Endothelial cell of hepatic sinusoid (primary cell): ENCODE results near the gene SLC35D1.
"Not testable (repeated sequence)": the region's sequence is repeated elsewhere in the genome, so short reads cannot be mapped to it uniquely, and the experiment has no call there.

Source experiments
- in situ Hi-C: cut with HindIII; loops from 2 replicates; pipeline ENCODE4 v1.10.0; 2017; ENCODE audit warnings: low sequenced_read_pairs

SLC35D1 gene

DNA sequence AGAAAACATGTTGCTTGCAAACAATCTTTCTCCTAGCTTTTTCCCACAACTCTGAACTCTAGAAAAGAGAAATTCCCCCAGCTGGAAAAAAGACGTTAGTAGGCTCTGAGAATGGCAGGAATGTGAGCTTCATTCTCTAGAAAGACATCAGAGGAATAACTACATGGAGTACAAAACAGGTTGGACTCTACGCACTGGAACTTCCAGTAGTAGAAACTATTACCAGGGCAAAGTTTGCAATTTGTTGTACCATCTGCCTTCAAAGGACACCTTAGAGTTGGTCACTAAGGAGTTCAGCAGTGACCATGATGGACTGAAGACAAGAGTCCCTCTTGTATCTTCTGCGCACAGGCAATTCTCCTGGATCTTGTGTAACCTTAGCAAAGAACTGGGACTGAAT lies 60.9 kb downstream of the SLC35D1 start:
- in situ Hi-C loops, result no loop called here

DNA sequence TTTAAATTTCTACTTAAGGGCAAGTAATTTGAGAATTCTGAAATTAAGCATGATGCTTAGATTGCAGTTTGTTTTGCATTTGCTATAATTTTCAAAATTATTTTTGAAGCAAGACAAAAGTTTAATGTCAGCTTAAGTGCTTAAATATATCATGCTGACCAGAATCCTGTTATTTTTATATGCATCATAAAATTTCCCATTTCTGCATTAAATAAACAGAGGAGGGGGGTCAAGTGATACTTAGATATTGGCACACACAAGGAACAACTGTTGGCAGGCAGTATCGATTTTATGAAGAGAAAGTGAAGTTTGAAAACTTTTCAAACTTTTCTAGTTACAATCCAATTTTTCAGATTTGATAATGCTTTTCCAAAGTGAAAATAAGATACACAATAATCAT lies 68.1 kb downstream of the SLC35D1 start:
- in situ Hi-C loops, result no loop called here

DNA sequence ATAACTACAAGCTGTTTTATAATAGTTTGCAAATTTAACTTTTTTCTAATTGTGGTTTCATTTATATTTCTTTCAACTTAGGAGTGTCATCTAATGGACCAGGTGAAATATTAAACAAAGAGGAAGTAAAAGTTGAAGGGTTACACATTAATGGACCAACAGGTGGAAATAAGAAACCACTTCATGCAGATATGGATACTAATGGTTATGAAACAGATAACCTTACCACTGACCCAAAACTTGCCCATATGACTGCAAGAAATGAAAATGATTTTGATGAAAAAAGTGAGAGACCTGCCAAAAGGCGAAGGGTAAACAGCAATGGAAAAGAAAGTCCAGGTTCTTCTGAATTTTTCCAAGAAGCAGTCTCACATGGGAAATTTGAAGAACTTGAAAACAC lies 69.5 kb downstream of the SLC35D1 start:
- in situ Hi-C loops, result no loop called here

DNA sequence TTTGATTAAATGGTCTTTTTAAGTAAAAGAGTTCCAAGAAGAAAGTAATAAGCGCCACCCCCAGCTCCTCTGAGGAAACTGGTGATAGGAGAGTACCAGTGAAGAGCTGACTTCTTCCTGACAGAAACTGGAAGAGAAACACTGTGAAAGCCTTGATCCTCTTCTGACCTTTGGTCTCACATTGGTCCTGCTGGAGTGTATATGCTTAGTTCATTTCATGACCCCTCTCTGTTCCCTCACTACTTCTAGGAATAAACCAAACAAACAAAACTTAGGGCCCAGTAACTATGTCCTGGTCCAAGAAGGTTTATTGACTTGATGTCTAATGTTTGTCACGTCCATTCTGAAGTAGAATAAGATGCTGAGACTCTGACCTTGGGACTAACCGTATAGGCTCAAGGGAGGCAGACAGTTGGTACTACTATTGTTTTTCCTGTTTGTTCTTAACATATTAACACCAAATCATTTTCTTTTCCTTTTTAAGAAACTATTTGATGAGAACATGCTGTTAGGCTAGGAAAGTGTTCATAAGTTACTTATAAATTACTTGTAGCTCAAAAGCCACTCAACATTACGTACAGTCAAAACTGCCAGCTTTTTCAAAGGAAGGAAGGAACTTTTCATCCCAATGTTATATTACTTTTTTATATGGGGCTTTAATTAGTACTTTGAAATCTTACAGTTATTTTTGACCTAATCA lies 71.2 kb downstream of the SLC35D1 start:
- in situ Hi-C loops, result no loop called here

DNA sequence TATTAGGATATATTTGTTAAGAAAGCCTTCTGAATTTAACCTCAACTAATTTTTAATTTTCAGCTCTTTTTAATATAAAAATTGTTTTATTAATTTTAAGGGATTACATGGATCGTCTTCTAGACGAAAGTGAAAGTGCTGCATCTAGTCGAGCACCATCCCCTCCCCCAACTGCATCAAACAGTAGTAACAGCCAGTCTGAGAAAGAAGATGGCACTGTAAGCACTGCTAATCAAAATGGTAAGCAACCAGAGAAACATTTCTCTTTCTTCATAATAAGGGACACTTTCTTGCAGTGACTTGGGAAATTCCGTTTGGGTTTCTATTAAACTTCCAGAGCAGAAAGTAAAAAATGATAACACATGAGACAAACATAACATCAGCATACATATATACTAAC lies 72.3 kb downstream of the SLC35D1 start:
- in situ Hi-C loops, result no loop called here

DNA sequence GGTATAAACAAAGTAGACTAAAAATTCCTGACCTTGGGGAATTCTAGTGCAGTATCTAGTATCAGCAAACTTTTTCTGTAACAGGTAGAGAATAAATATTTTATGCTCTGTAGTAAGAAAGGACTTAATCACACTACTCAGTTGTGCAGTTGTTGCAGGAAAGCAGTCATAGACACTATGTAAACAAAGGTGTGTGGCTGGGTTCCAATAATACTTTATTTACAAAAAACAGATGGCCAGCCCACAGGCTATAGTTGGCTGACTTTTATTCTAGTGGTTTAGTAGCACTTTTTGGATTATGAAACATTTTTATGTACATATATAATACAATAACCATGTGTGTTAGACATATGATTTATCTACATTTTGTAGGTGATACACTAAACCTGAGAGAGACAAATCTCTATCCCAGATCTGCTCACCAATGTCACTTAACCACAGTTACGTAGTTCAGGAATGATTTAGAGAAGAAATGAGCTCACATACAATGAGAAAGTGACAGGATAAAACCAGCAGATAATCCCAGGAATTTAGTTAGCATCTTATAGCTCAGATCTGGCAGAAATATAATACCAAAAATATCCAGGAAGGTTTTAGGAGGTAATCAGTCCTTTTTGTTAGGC lies 73.1 kb downstream of the SLC35D1 start:
- in situ Hi-C loops, result no loop called here

DNA sequence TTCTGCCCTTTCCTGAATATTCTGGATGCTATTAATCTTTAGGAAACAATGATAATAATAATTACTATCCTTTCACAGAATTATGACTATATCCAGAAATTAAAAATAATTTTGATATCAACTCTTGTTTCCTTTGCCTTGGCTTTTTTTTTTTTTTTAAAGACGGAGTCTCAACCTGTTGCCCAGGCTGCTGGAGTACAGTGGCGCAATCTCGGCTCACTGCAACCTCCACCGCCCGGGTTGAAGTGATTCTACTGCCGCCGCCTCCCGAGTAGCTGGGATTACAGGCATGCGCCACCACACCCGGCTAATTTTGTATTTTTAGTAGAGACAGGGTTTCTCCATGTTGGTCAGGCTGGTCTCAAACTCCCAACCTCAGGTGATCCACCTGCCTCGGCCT lies 74.3 kb downstream of the SLC35D1 start:
- in situ Hi-C loops, result not testable (repeated sequence)

DNA sequence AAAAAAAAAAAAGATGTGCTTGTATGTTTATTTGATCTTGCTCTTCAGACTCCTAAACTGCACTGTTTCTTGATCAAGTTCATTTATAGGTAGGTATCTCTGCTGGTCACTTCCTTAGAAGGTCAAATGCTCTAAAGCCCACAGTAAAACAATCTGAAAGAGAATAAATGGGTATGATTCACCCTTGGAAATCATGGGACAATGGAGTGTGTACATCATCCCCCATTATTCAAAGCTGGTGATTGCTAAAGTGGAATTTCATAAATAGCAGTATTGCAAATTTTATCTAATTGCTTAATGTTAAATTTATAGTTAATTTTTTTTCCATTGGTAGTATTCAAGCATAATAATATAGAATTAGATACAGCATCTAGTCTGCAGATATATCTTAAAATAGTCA lies 75.7 kb downstream of the SLC35D1 start:
- in situ Hi-C loops, result no loop called here

DNA sequence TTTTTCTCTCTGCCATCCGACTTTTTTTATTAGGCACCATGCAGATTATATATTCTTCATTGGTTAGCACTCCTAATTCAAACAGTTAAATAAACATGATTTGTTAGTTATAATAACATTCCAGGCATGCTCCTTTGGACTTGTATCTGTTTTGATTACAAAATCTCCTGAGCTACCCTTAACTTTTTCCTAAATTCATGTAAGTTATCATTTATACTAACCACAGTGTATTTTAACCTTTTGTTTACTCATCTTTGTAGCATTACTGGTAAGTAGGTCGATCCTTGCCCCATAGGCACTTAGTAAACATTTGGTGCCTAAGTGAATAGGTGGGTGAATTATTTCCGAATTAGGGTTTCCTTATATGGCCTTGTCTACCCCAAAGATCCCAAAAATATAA lies 85.4 kb downstream of the SLC35D1 start:
- in situ Hi-C loops, result no loop called here

DNA sequence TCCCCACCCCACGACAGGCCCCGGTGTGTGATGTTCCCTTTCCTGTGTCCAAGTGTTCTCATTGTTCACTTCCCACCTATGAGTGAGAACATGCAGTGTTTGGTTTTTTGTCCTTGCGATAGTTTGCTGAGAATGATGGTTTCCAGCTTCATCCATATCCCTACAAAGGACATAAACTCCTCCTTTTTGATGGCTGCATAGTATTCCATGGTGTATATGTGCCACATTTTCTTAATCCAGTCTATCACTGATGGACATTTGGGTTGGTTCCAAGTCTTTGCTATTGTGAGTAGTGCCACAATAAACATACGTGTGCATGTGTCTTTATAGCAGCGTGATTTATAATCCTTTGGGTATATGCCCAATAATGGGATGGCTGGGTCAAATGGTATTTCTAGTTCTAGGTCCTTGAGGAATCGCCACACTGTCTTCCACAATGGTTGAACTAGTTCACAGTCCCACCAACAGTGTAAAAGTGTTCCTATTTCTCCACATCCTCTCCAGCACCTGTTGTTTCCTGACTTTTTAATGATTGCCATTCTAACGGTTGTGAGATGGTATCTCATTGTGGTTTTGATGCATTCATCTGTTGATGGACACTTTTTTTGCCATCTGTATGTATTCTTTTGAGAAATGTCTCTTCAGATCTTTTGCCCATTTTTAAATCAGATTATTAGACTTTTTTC lies 87.6 kb downstream of the SLC35D1 start:
- in situ Hi-C loops, result not testable (repeated sequence)

DNA sequence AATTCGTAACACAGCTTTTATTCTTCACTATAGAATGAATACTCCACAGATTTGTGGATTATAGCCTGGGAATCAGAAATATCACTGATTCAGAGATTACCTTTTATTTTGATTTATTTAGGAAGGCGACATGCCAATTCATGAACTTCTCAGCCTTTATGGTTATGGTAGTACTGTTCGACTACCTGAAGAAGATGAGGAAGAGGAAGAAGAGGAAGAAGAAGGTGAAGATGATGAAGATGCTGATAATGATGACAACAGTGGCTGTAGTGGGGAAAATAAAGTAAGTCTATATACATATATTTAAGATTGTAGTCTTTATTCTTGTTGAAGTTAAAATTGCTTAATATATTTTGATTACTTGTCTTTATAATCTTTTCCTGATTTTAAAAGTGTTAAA lies 96.0 kb downstream of the SLC35D1 start:
- in situ Hi-C loops, result no loop called here

DNA sequence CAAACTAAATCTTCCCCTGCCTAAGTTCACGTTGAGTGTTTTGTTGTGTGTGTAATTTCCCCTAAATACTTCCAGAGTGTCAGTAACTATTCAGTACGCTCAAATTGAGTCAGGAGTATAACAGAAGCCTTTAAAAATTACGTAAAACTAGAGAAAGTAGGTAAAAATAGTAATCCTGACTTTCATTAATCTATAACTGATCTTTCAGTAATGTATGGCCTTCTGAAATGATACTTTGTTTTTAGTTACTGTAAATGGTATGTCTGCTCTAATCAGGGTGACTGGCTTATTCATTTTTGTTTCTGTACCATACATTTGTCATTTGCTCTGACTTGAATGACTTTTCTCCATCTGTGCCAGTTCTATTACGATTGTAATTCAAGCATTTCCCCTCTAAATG lies 99.7 kb downstream of the SLC35D1 start:
- in situ Hi-C loops, result no loop called here

DNA sequence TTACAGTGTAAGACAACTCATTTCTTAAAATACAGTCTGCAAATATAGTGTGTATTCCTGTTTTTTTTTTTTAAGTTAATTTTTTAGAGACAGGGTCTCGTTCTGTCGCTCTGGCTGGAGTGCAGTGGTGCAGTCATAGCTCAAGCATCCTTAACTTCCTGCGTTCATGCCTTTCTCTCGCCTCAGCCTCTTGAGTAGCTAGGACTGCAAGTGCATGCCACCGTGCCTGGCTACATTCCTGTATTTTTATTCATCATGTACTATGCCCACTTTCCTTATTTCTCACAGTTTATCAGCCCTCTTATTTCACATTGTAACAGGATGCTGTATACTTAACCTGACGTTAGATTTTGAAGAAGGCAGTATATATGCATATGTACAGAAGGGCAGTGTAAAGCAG lies 102.4 kb downstream of the SLC35D1 start:
- in situ Hi-C loops, result no loop called here
